Prostate gland (tissue), 2 donors: ENCODE data around the gene KDM5A. TPM values are rescaled to one million over a fixed set of nuclear protein-coding genes. Genes with fewer than 3 reads are reported as not detected.
A peak's percentile ranks its signal among the peaks of the same experiment; 100 is the strongest.
"Not testable (repeated sequence)": the region's sequence is repeated elsewhere in the genome, so short reads cannot be mapped to it uniquely, and the experiment has no call there.

ENCODE experiments used
- DNase-seq: peaks from one replicate; pipeline ENCODE4 v3.0.0-alpha.2; 2019; ENCODE audit warnings: low spot score
- H3K27ac ChIP-seq, 2 donors: fragments of 200-600 bp; sonication (generic); 2 replicates each; pipeline ENCODE4 v1.5.1; 2017 to 2019
- H3K27me3 ChIP-seq: fragments of 200-600 bp; sonication (generic); replicated peaks from 2 replicates; pipeline ENCODE4 v1.5.1; 2019; ENCODE audit not compliant: insufficient read depth
- H3K36me3 ChIP-seq, 2 donors: fragments of 200-600 bp; sonication (generic); 1 replicate in 1 of 2; 2 replicates in 1 of 2; pipeline versions ENCODE4 v1.5.1 to v1.8.1; 2017 to 2019
- H3K4me1 ChIP-seq: fragments of 200-600 bp; sonication (generic); replicated peaks from 2 replicates; pipeline ENCODE4 v1.5.1; 2019
- H3K4me3 ChIP-seq, 2 donors: fragments of 200-600 bp; sonication (generic); 2 replicates each; pipeline ENCODE4 v1.5.1; 2017 to 2019
- H3K9me3 ChIP-seq: fragments of 200-600 bp; sonication (generic); 2 replicates; pipeline ENCODE4 v1.5.1; 2017
- CTCF ChIP-seq, 4 experiments: fragments of 200-600 bp in 2 of 4; fragments of 450-650 bp in 2 of 4; sonication (generic) in 2 of 4; IDR thresholded peaks; 1 replicate in 3 of 4; 2 replicates in 1 of 4; pipeline ENCODE4 v1.5.1; 2016 to 2019; ENCODE audit warnings: antibody characterized with exemption in 4 of 4, mild to moderate bottlenecking in 2 of 4, moderate library complexity in 2 of 4
- POLR2A ChIP-seq: fragments of 450-650 bp; IDR thresholded peaks from one replicate; pipeline ENCODE4 v1.6.1; 2016; ENCODE audit warnings: antibody characterized with exemption, mild to moderate bottlenecking
- POLR2AphosphoS5 ChIP-seq: sonication (generic); formaldehyde crosslinking; IDR thresholded peaks from one replicate; pipeline ENCODE4 v1.6.1; 2017; ENCODE audit warnings: antibody characterized with exemption
- WGBS: methylation state at CpG from one replicate; pipeline ENCODE4 v1.1.5; 2018; 5-methylcytosine and 5-hydroxymethylcytosine counted together
- intact Hi-C: fragments of 100-400 bp; cut with DNase I; formaldehyde crosslinking; loops from one replicate; pipeline ENCODE4 v1.14.2; 2022
- total RNA-seq, 2 donors: library from RNA; depleted of rRNA; stranded (reverse); fragments of >200 nt; gene quantifications; one replicate each; pipeline ENCODE4 v1.1.0, GENCODE V29; 2016

The KDM5A gene
- total RNA-seq, 2 donors from 2014 or later = 38.5 to 51.0 TPM

DNA sequence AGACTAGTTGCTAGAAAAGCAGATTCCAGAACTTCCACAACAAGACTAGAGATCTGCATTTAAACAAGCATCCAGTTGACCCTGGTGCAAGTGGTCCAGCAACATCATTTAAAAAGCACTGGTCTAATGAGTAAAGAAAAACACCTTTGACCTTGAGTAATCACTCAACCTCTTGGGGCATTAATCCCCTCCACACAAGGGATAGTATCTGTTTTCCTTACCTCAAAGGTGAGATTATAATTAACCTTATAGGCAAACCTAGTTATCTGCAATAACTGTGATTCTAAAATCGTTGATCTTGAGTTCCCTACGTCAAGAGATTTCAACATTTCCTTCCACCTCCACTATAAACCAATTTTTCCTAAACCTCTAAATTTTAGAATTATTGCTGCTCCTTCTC lies 1.1 kb downstream of the KDM5A start:
- no peaks in the 10 kb centered on the region for H3K27me3 ChIP-seq
- intact Hi-C loops = no loop called here
- H3K4me3 ChIP-seq = peak overlapping the region; percentile 78 to 79
- H3K27ac ChIP-seq = peak overlapping the region in 1 of 2 donors; percentile 83
- H3K4me1 ChIP-seq = no peaks in the 10 kb centered on the region
- peaks cover 0 to 6% of the 10 kb centered on the region in 2 donors for H3K36me3 ChIP-seq
- WGBS = 4% methylated on average over 2 of the region's 2 CpGs
- DNase-seq = no peak
- H3K9me3 ChIP-seq = no peaks in the 10 kb centered on the region
- no peak for TF ChIP-seq POLR2A
- TF ChIP-seq POLR2AphosphoS5 = no peak
- no peak for TF ChIP-seq CTCF (IDR thresholded peaks at IDR 0.05)

DNA sequence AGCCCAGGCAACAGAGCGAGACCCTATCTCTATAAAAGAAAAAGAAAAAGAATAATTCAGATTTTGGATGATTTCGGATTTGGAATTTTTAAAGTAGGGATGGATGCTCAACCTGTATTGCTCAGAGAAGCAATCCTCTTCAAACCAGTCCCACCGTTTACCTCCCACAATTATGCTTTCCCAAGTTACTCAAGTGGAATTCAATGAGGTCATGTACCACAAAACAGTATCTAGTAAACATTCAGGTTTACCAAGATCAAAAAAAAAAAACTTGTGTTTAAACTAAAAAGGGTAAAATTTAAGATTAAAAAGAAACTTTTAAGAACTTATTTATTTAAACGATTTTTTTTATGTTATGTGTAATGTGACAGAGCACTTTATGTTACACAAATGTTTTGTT lies 2.5 kb downstream of the KDM5A start:
- WGBS = 61% methylated on average over 4 of the region's 4 CpGs
- Histone ChIP-seq H3K4me3 (peak overlapping the region in 1 of 2 donors; percentile 78), H3K27ac (no peak overlapping the region), H3K36me3 (peaks cover 6 to 7% of the 10 kb centered on the region in 2 donors), H3K27me3 (no peaks in the 10 kb centered on the region), H3K9me3 (no peaks in the 10 kb centered on the region), H3K4me1 (no peaks in the 10 kb centered on the region)
- DNase-seq = no peak
- intact Hi-C loops = no loop called here
- TF ChIP-seq POLR2AphosphoS5 (no peak), CTCF (IDR thresholded peaks at IDR 0.05) (no peak), POLR2A (no peak)

GRCh38 chr12:370739-371485 lies 18.2 kb downstream of the KDM5A start:
- H3K4me1 ChIP-seq, H3K36me3 ChIP-seq, H3K4me3 ChIP-seq, H3K27me3 ChIP-seq, DNase-seq, H3K9me3 ChIP-seq, H3K27ac ChIP-seq, intact Hi-C loops: not testable (repeated sequence)
- 96% methylated on average over 5 of the region's 5 CpGs for WGBS

DNA sequence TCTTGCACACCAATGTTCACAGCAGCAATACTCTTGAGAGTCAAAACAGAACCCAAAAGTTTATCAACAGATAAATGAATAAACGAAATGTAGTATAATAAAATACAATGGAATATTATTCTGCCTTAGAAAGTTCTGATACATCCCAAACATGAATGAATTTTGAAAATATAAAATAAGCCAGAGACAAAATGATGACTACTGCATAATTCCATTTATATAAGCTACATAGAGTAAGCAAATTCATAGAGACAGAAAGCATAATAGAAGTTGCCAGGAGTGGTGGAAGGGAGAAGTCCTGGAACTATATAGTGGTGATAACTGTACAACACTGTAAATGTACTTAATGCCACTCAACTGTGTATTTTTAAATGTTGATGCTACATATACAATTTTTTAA lies 21.1 kb downstream of the KDM5A start:
- DNase-seq = no peak
- H3K27me3 ChIP-seq = no peaks in the 10 kb centered on the region
- H3K4me3 ChIP-seq = no peak overlapping the region
- H3K36me3 ChIP-seq = peaks cover 13% of the 10 kb centered on the region in 2 donors
- no peak overlapping the region for H3K27ac ChIP-seq
- H3K9me3 ChIP-seq = no peaks in the 10 kb centered on the region
- intact Hi-C loops = no loop called here
- no peaks in the 10 kb centered on the region for H3K4me1 ChIP-seq
- TF ChIP-seq POLR2AphosphoS5 (no peak), POLR2A (no peak), CTCF (IDR thresholded peaks at IDR 0.05) (no peak)
- WGBS = 90% methylated on average over 1 of the region's 1 CpG

DNA sequence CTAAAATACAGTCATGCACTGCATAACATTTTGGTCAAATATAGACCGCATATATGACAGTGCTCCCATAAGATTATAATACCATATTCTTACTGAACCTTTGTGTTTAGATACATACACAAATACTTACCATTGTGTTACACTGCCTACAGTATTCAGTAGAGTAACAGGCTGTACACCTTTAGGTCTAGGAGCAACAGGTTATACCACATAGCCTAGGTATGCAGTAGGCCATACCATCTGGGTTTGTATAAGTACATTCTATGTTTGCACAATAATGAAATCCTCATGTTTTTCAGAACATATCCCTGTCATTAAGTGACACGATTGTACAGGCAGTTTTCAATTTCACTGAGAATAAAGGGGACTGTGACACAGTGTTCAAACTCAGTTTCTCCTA lies 22.3 kb downstream of the KDM5A start:
- Histone ChIP-seq H3K4me3 (no peak overlapping the region), H3K27me3 (no peaks in the 10 kb centered on the region), H3K36me3 (peaks cover 13% of the 10 kb centered on the region in 2 donors), H3K9me3 (no peaks in the 10 kb centered on the region), H3K4me1 (no peaks in the 10 kb centered on the region), H3K27ac (no peak overlapping the region)
- no peak for TF ChIP-seq CTCF (IDR thresholded peaks at IDR 0.05)
- no peak for TF ChIP-seq POLR2A
- no peak for TF ChIP-seq POLR2AphosphoS5
- intact Hi-C loops = no loop called here
- 91% methylated on average over 2 of the region's 2 CpGs for WGBS
- DNase-seq = no peak
